Astrocyte (in vitro differentiated cells and primary cell): Measurements from ENCODE around the gene AGO4. TPM values are rescaled to one million over a fixed set of nuclear protein-coding genes. Genes with fewer than 3 reads are reported as not detected.

Source experiments
- DNase-seq: peaks from one replicate; pipeline ENCODE4 v3.0.0-alpha.2; 2010; ENCODE audit warnings: low read depth
- FAIRE-seq: peaks from 2 replicates; lab custom pipeline; 2011; peaks lifted over from hg19 to GRCh38; lab: Jason Lieb, UNC
- H2AFZ ChIP-seq: 2 replicates; pipeline ENCODE4 v1.6.0; 2012; ENCODE audit warnings: low read depth, low read length, inconsistent platforms
- H3K27ac ChIP-seq: 2 replicates; pipeline ENCODE4 v1.5.1; 2011; ENCODE audit warnings: low read depth, low read length, inconsistent platforms
- H3K27me3 ChIP-seq: 2 replicates; pipeline ENCODE4 v1.6.0; 2011; ENCODE audit warnings: low read length, inconsistent platforms; ENCODE audit not compliant: insufficient read depth
- H3K36me3 ChIP-seq: 2 replicates; pipeline ENCODE4 v1.5.1; 2011; ENCODE audit warnings: low read length, inconsistent platforms; ENCODE audit not compliant: insufficient read depth
- H3K4me1 ChIP-seq: 2 replicates; pipeline ENCODE4 v1.5.1; 2011; ENCODE audit warnings: low read length, inconsistent platforms; ENCODE audit not compliant: insufficient read depth
- H3K4me2 ChIP-seq: 2 replicates; pipeline ENCODE4 v1.6.0; 2012; ENCODE audit warnings: low read length, inconsistent platforms
- H3K4me3 ChIP-seq: 2 replicates; pipeline ENCODE4 v1.5.1; 2011; ENCODE audit warnings: low read depth, mild to moderate bottlenecking, low read length, inconsistent platforms; ENCODE audit not compliant: insufficient read depth
- H3K79me2 ChIP-seq: 2 replicates; pipeline ENCODE4 v1.6.0; 2012; ENCODE audit warnings: mild to moderate bottlenecking, low read length, inconsistent platforms; ENCODE audit not compliant: insufficient read depth
- H3K9ac ChIP-seq: 2 replicates; pipeline ENCODE4 v1.6.0; 2012; ENCODE audit warnings: mild to moderate bottlenecking, low read length, inconsistent platforms
- H3K9me3 ChIP-seq: 2 replicates; pipeline ENCODE4 v1.5.1; 2012; ENCODE audit warnings: low read depth, mild to moderate bottlenecking, low read length, inconsistent platforms; ENCODE audit not compliant: insufficient read depth
- H4K20me1 ChIP-seq: 2 replicates; pipeline ENCODE4 v1.6.0; 2012; ENCODE audit warnings: low read length, inconsistent platforms; ENCODE audit not compliant: insufficient read depth
- H3K27ac Mint-ChIP-seq: one replicate; pipeline ENCODE4 v1.8.0; 2021; ENCODE audit warnings: mild to moderate bottlenecking, mixed read lengths; ENCODE audit not compliant: unreplicated experiment
- H3K27me3 Mint-ChIP-seq: one replicate; pipeline ENCODE4 v1.8.0; 2021; ENCODE audit warnings: low read depth, mixed read lengths; ENCODE audit not compliant: unreplicated experiment
- H3K36me3 Mint-ChIP-seq: one replicate; pipeline ENCODE4 v1.8.0; 2021; ENCODE audit warnings: low read depth, mixed read lengths; ENCODE audit not compliant: unreplicated experiment
- H3K4me1 Mint-ChIP-seq: one replicate; pipeline ENCODE4 v1.8.0; 2021; ENCODE audit warnings: low read depth, mixed read lengths; ENCODE audit not compliant: unreplicated experiment
- H3K4me3 Mint-ChIP-seq: one replicate; pipeline ENCODE4 v1.8.0; 2021; ENCODE audit warnings: mild to moderate bottlenecking, moderate library complexity, mixed read lengths; ENCODE audit not compliant: unreplicated experiment
- H3K9me3 Mint-ChIP-seq: one replicate; pipeline ENCODE4 v1.8.0; 2021; ENCODE audit warnings: mild to moderate bottlenecking, mixed read lengths; ENCODE audit not compliant: unreplicated experiment
- CTCF ChIP-seq: IDR thresholded peaks from 2 replicates; pipeline ENCODE4 v1.5.1; 2011; ENCODE audit warnings: low read depth, mild to moderate bottlenecking, inconsistent platforms, low read length, moderate library complexity; ENCODE audit not compliant: insufficient read depth
- EZH2 ChIP-seq: IDR thresholded peaks from 2 replicates; pipeline ENCODE4 v1.6.1; 2012; ENCODE audit warnings: mild to moderate bottlenecking, low read length, inconsistent platforms; ENCODE audit not compliant: insufficient read depth
- total RNA-seq: library from RNA; stranded (reverse); gene quantifications from 2 replicates; pipeline ENCODE4 v1.2.1, GENCODE V29; 2021

AGO4 gene
- total RNA-seq, 1 donor from 2014 or later, result 9.8 TPM

GRCh38 chr1:35876988-35877387 is 69.2 kb downstream of the AGO4 start:
- H3K27ac Mint-ChIP-seq, result no peak overlapping the region
- H4K20me1 ChIP-seq, result no peaks in the 10 kb centered on the region

GRCh38 chr1:35881850-35882273 is 74.0 kb downstream of the AGO4 start:
- H3K27ac ChIP-seq, result no peak overlapping the region
- no peaks in the 10 kb centered on the region for H3K9me3 ChIP-seq
- peaks cover 27% of the 10 kb centered on the region for H4K20me1 ChIP-seq
- H3K4me3 ChIP-seq, result no peak overlapping the region
- no peak overlapping the region for H3K9ac ChIP-seq
- H3K36me3 ChIP-seq, result no peaks in the 10 kb centered on the region
- Mint-ChIP-seq H3K9me3 (no peaks in the 10 kb centered on the region), H3K27me3 (peaks cover 7% of the 10 kb centered on the region), H3K4me1 (peaks cover 16% of the 10 kb centered on the region), H3K36me3 (no peaks in the 10 kb centered on the region), H3K27ac (no peak overlapping the region), H3K4me3 (peak overlapping the region; percentile 79)
- peaks cover 7% of the 10 kb centered on the region for H3K4me1 ChIP-seq
- H3K27me3 ChIP-seq, result no peaks in the 10 kb centered on the region
- no peak overlapping the region for H3K4me2 ChIP-seq
- TF ChIP-seq EZH2 (no peak), CTCF (no peak)
- peaks cover 26% of the 10 kb centered on the region for H3K79me2 ChIP-seq
- H2AFZ ChIP-seq, result no peak overlapping the region
- FAIRE-seq (no peak), DNase-seq (no peak)

More at GRCh38 chr1:35876988-35877387, 69.2 kb downstream of the AGO4 start:
- H3K9ac ChIP-seq, result no peak overlapping the region
- Mint-ChIP-seq H3K4me3 (peak overlapping the region; percentile 2), H3K4me1 (no peaks in the 10 kb centered on the region), H3K9me3 (no peaks in the 10 kb centered on the region), H3K27me3 (peaks cover 7% of the 10 kb centered on the region), H3K36me3 (no peaks in the 10 kb centered on the region)
- H3K36me3 ChIP-seq, result no peaks in the 10 kb centered on the region
- no peak overlapping the region for H3K4me2 ChIP-seq
- no peaks in the 10 kb centered on the region for H3K27me3 ChIP-seq
- TF ChIP-seq EZH2 (no peak), CTCF (no peak)
- FAIRE-seq, result no peak
- H3K4me3 ChIP-seq, result no peak overlapping the region
- no peaks in the 10 kb centered on the region for H3K4me1 ChIP-seq
- DNase-seq, result no peak
- no peaks in the 10 kb centered on the region for H3K79me2 ChIP-seq
- no peak overlapping the region for H3K27ac ChIP-seq
- no peaks in the 10 kb centered on the region for H3K9me3 ChIP-seq
- no peak overlapping the region for H2AFZ ChIP-seq

GRCh38 chr1:35882586-35882944 is 74.7 kb downstream of the AGO4 start:
- no peak for TF ChIP-seq EZH2
- no peak for TF ChIP-seq CTCF
- Histone ChIP-seq H3K9ac (no peak overlapping the region), H3K4me2 (peak overlapping the region; percentile 100), H3K9me3 (no peaks in the 10 kb centered on the region), H3K4me1 (peaks cover 11% of the 10 kb centered on the region), H3K27ac (no peak overlapping the region), H3K4me3 (no peak overlapping the region), H3K79me2 (peaks cover 32% of the 10 kb centered on the region), H2AFZ (peak overlapping the region; percentile 100), H4K20me1 (peaks cover 34% of the 10 kb centered on the region), H3K36me3 (no peaks in the 10 kb centered on the region), H3K27me3 (no peaks in the 10 kb centered on the region)
- H3K36me3 Mint-ChIP-seq, result no peaks in the 10 kb centered on the region
- DNase-seq (no peak), FAIRE-seq (no peak)
- H3K27ac Mint-ChIP-seq, result peak overlapping the region; percentile 6
- peak overlapping the region; percentile 79 for H3K4me3 Mint-ChIP-seq
- peaks cover 23% of the 10 kb centered on the region for H3K4me1 Mint-ChIP-seq
- H3K9me3 Mint-ChIP-seq, result no peaks in the 10 kb centered on the region
- H3K27me3 Mint-ChIP-seq, result peaks cover 7% of the 10 kb centered on the region
